ENCODE measurements around the gene SH2B3. TPM values are rescaled to one million over a fixed set of nuclear protein-coding genes. Genes with fewer than 3 reads are reported as not detected.

The SH2B3 gene
- 4.9 to 6.1 TPM (median 5.1 TPM) in 5 replicates for total RNA-seq (2022; extraction: Qiagen RNA extraction)

GRCh38 chr12:111405859-111406473 lies at the start of gene SH2B3:
Gene SH2B3, plus strand, starts transcription at chr12:111405923. Its CDS starts 12,223 bp downstream, at chr12:111418146.

GRCh38 chr12:111368788-111369495 lies 36.8 kb upstream of the SH2B3 start, which contains the start of gene PHETA1:
Gene PHETA1, minus strand, starts transcription at chr12:111369095. Its CDS starts 5,668 bp downstream, at chr12:111363427.

Other genes with a start within 250 kb of the SH2B3 start
- gene PHETA1, start 36.8 kb upstream of the SH2B3 start, total RNA-seq (2022; extraction: Qiagen RNA extraction) = 7.5 to 9.8 TPM (median 9.2 TPM) in 5 replicates
- 43.7 to 52.2 TPM (median 49.9 TPM) in 5 replicates for gene ATXN2, start 193.4 kb downstream of the SH2B3 start, total RNA-seq (2022; extraction: Qiagen RNA extraction)

Measured in A549 treated with Hydrocortisone at 1 μM for 4 hours (cell line).